Activated T-cell treated with anti-CD3 and anti-CD28 coated beads, Interleukin-2, amount 50 U/mL, for 4 hours (primary cell): ENCODE results near the gene LMX1B. TPM values are rescaled to one million over a fixed set of nuclear protein-coding genes. Genes with fewer than 3 reads are reported as not detected.

Source experiments
- ATAC-seq, 2 donors: fragments of 200-7000 bp; cut with Tn5 transposase; one replicate each; pipeline ENCODE4 v1.10.0; 2021
- DNase-seq: peaks from one replicate; pipeline ENCODE4 v3.0.0-alpha.2; 2020
- H3K27me3 Mint-ChIP-seq: one replicate; pipeline ENCODE4 v1.8.0; 2021; ENCODE audit warnings: low read depth, mixed read lengths
- H3K36me3 Mint-ChIP-seq: one replicate; pipeline ENCODE4 v1.8.0; 2022; ENCODE audit warnings: mixed read lengths; ENCODE audit not compliant: insufficient read depth
- H3K4me1 Mint-ChIP-seq: one replicate; pipeline ENCODE4 v1.8.0; 2021; ENCODE audit warnings: low read depth, mixed read lengths
- H3K4me3 Mint-ChIP-seq: one replicate; pipeline ENCODE4 v1.8.0; 2021; ENCODE audit warnings: mild to moderate bottlenecking, moderate library complexity, mixed read lengths
- H3K9me3 Mint-ChIP-seq: one replicate; pipeline ENCODE4 v1.8.0; 2021; ENCODE audit warnings: mixed read lengths
- total RNA-seq, 3 donors: library from RNA; stranded (reverse); gene quantifications; one replicate each; pipeline ENCODE4 v1.2.1, GENCODE V29; 2021

Gene LMX1B
- total RNA-seq, 3 donors from 2014 or later = not detected

DNA sequence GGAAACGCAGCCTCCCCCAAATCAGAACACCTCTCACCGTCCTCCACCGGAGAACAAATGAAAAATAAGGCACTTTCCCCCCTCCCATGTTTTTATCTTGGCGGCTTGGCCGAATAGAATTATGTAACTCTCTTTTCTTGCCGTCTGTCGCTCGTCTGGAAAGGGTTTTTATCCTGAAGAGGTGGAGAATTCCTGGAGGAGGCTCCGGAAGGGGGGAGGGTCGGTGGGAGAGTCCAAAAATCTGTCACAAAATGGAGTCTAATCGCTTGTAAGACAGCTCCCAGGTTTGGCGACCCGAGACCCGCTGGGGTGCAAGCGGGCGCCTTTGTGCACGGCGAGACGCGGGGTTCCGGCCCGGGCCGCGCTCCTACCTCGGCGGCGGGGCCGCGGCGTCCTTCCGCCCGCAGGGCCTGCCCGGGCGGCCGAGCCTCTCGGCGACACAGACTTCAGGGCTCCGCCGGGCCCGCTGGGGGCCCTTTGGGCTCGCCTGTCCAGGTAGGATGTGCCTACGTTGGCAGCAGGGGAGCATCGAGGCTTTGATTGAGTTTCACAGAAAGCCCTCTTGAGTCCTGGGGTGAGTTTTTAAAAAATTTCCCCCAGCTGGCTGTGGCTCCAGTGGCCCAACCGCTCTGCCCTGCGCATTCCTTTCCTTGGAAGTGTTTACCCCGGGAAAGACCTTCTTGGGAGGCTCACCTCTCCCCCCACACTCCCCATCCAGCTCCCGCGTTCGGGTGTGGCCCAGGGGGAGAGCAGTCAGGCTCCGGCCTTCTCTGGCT is 5.0 kb downstream of the LMX1B start:
- peaks cover 17% of the 10 kb centered on the region for H3K4me1 Mint-ChIP-seq
- DNase-seq (no peak), ATAC-seq (no peak)
- H3K4me3 Mint-ChIP-seq = no peak overlapping the region
- peaks cover 83% of the 10 kb centered on the region for H3K27me3 Mint-ChIP-seq
- no peaks in the 10 kb centered on the region for H3K36me3 Mint-ChIP-seq
- no peaks in the 10 kb centered on the region for H3K9me3 Mint-ChIP-seq

DNA sequence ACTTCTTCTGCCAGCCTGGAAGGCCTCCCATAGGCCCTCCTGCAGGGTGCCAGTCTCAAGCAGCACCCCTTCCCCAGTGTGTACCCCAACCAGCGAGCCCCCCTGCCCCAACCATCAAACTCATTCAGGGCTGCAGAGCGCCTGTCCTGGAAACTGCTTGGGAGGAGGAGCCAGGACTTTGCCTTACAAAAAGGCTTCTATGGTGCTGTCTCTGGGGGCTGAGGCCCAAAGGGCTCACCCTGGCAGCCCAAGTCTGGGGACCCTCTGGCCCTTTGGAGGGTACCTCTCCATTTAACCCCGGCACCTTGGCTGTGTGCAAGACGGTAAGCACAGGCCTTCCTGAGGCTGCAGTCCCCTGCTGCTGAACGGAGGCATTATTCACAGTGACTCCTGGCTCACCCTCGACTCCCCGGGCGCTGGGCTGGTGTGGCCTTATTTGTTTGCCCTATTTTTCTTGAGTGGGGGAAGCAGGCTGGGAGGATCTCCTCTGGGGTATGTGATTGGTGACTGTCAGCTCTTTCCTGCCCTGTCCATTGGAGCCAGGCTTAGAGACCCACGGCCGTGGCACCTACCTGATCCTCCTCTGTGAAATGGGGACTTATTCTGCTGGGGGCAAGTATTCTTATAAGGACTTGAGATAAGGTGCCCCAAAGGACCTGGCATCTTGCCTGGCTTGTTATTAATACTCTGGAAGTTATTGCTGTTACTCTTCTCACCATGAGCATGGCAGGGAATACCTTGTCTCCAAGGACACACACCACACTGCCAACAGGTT is 5.8 kb downstream of the LMX1B start:
- peaks cover 87% of the 10 kb centered on the region for H3K27me3 Mint-ChIP-seq
- H3K4me1 Mint-ChIP-seq = peaks cover 15% of the 10 kb centered on the region
- H3K4me3 Mint-ChIP-seq = no peak overlapping the region
- H3K36me3 Mint-ChIP-seq = no peaks in the 10 kb centered on the region
- DNase-seq (no peak), ATAC-seq (no peak)
- no peaks in the 10 kb centered on the region for H3K9me3 Mint-ChIP-seq

DNA sequence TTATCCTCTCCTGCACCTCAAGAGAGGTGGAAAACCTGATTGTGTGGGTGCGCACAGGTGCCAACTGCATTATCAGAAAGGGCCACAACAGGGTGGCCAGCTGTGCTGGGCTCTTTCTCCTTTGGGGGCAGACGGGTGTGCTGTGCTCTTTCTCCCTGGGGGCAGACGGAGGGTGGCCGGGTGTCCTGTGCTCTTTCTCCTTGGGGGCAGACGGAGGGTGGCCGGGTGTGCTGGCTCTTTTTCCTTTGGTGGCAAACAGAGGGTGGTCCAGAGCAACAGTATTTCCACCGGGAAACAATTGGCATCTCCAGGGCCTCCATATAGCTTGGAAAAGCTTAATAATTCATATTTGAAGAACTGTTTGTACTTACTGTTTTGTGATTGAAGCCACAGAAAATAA is 6.8 kb downstream of the LMX1B start:
- Mint-ChIP-seq H3K4me3 (no peak overlapping the region), H3K4me1 (peaks cover 16% of the 10 kb centered on the region), H3K36me3 (no peaks in the 10 kb centered on the region), H3K9me3 (no peaks in the 10 kb centered on the region), H3K27me3 (peaks cover 91% of the 10 kb centered on the region)
- no peak for ATAC-seq
- DNase-seq = no peak

DNA sequence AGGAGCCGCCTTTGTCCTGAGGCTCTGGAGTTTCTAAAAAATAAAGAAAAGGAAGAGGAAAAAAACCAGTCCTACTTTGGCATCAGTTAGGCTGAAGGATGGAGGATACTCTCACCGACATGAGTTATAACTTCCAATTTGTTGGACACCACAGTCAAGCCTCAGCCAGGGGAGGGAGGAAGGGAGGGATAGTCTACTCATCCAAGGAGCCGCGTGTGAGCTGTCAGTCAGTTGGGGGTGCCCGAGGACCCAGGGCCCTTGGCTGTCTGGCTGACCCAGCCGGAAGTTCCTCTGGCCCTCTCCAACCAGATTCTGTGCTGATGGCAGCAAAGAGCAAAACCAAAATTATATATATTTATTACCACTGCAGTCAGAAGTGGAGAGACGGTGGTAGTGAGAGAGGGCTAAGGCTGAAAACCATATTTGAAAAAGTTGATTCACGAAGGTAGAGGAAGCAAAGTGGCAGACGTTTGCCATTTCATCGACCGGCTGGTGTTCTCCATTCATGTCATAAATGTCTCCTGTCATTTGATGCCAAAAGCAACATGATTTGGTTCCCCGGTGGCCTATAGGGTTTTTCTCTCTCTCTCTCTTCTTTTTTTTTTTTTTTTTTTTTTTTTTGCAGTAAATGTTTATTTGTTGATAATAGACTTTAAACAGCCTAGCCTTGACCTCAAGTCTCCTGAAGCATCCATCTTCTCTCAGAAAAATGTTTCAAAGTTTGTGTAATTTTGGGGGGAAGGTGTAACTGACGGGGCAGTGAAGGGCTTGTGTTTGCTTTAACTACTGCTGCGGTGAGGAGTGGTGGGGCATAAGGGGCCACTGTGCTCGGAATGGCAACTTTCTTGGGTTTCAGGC is 7.6 kb downstream of the LMX1B start:
- DNase-seq (no peak), ATAC-seq (no peak)
- Mint-ChIP-seq H3K36me3 (no peaks in the 10 kb centered on the region), H3K27me3 (peaks cover 89% of the 10 kb centered on the region), H3K4me1 (peaks cover 19% of the 10 kb centered on the region), H3K9me3 (no peaks in the 10 kb centered on the region), H3K4me3 (no peak overlapping the region)

DNA sequence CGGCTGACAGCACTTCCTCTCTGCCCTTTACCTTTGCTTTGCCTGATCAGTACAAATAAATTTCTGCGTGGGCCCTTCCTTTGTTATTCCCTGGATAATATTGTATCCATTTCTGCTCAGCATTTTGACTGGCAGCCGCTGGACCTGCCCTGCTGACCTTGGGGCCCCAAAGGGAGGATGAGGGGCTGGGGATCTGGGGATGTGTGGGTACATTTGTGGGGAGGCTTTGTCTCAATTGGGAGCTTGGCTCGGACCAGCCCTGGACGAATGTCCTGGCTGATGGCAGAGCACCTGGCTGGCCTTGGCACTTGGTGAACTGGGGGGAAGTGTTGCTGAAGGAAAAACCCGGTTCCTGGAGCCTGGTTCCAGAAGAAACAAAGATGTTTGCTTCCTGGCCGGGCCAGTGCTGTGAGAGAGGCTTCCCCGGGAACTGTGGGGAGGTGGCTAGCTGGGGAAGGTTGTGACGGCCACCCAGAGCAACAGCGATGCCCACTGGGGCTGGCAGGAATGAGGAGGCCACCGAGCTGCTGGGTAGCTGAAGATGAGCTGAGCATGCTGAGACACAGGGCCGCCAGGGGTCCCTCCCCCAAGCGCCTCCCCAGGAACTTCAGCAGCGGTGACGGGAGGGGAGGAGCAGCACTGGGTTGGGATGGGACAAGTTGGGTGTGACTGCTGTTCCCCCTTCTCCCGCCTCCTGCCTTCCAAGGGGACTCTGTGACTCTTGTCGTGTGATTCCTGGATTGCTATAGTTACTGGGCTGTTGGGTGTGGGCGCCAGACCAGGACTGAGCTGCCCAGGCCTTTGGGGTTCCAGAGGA is 8.4 kb downstream of the LMX1B start:
- Mint-ChIP-seq H3K27me3 (peaks cover 86% of the 10 kb centered on the region), H3K4me1 (peaks cover 19% of the 10 kb centered on the region), H3K4me3 (no peak overlapping the region), H3K36me3 (no peaks in the 10 kb centered on the region), H3K9me3 (no peaks in the 10 kb centered on the region)
- ATAC-seq (no peak), DNase-seq (no peak)

DNA sequence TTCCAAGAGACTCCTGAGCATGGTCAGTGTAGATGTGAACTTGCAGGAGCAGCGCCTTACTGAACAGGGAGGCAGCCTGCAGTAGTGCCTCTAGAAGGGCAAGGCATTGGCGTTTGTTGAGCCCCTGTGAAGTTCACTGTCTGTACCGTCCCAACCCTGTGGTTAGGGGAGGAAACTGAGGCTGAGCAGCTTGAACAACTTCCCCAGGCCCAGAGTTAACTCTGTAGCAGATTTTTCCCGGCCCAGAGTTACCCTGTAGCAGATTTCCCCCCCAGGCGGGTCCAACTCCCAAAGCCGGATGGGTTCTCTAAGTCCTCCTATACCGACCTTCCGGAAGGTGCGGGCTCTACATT is 9.6 kb downstream of the LMX1B start:
- no peak for DNase-seq
- peaks cover 16% of the 10 kb centered on the region for H3K4me1 Mint-ChIP-seq

DNA sequence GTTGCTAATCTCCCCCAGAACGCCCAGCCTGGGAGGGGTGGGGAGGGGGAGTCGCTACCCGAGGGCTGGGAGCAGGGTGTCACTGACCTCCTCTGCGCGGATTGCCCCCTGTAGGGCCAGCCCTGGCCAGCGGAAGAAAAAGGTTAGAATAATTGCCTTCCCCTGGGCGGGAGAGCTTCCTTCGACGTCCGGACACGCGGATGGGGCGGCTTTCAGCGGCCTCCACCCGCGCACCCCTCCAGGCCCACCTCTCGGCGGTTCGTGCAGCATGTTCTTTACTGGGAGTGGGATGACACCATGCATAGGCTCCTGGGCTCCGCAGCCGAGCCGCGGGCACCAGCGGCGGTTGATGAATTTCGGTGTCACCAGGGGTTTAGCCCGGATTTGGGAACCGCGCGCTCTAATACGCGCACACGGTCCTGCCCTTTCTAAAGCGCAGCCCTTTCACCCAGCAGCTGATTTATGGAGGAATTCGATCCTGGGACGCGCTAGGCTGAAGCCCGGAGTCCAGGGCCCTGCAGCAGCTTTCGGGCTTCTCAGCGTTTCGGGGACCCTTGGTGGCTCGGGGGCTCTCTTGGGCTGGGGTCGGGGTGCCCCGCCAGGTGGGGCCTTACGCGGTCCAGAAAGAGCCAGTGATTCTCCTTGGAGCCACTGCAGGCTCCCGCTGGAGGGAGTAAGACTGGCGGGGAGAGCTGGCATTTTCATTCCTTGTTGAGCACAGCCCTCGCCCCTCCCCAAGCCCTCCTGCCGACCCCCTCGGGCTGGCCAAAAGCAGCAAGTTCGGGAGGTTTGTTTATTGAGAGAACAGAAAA is 10.1 kb downstream of the LMX1B start:
- Mint-ChIP-seq H3K36me3 (no peaks in the 10 kb centered on the region), H3K9me3 (no peaks in the 10 kb centered on the region), H3K4me1 (peaks cover 12% of the 10 kb centered on the region), H3K4me3 (no peak overlapping the region), H3K27me3 (peaks cover 90% of the 10 kb centered on the region)
- ATAC-seq (no peak), DNase-seq (no peak)

More for the DNA sequence above, 9.6 kb downstream of the LMX1B start:
- Mint-ChIP-seq H3K4me3 (no peak overlapping the region), H3K27me3 (peaks cover 89% of the 10 kb centered on the region), H3K9me3 (no peaks in the 10 kb centered on the region), H3K36me3 (no peaks in the 10 kb centered on the region)
- ATAC-seq = no peak

DNA sequence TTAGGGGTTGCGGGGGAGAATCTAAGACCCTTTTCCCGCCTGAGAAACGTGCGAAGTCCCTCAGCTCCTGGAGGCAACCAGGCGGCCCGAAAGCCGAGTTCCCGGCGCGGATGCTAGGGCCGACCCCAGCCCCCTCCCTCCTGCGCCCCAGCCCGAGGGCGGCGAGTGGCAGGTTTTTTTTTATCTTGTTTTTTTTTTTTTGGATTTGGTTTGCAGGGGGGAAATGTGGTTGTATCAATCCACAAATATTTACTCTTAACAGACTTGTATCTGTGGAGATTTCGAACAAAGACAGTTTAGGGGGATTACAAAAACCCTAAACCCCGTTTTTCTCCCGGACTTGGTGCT is 10.7 kb downstream of the LMX1B start:
- ATAC-seq = no peak
- Mint-ChIP-seq H3K27me3 (peaks cover 89% of the 10 kb centered on the region), H3K36me3 (no peaks in the 10 kb centered on the region), H3K4me1 (peaks cover 10% of the 10 kb centered on the region), H3K9me3 (no peaks in the 10 kb centered on the region), H3K4me3 (no peak overlapping the region)
- DNase-seq = no peak

DNA sequence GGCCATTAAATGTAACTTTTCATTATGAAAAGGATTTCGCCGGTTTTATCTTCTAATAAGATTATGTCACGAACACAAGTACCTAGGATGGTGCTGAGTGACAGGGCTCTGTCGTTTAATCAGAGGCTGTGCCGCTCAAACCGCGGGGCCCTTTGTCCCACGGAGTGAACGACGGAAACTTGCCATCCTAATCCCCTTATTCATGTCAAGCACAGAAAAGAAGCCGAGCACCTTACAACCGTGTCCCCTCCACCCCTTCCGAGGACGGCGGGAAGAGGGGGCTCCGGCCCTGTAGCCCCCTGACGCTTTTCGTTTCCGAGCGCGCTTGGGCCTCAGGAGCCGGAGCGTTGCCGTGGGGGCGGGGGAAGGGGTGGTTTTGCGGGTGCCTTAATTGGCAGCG is 11.2 kb downstream of the LMX1B start:
- Mint-ChIP-seq H3K4me3 (peak overlapping the region; percentile 57), H3K36me3 (no peaks in the 10 kb centered on the region), H3K27me3 (peaks cover 90% of the 10 kb centered on the region), H3K4me1 (peaks cover 10% of the 10 kb centered on the region), H3K9me3 (no peaks in the 10 kb centered on the region)
- no peak for ATAC-seq
- no peak for DNase-seq

DNA sequence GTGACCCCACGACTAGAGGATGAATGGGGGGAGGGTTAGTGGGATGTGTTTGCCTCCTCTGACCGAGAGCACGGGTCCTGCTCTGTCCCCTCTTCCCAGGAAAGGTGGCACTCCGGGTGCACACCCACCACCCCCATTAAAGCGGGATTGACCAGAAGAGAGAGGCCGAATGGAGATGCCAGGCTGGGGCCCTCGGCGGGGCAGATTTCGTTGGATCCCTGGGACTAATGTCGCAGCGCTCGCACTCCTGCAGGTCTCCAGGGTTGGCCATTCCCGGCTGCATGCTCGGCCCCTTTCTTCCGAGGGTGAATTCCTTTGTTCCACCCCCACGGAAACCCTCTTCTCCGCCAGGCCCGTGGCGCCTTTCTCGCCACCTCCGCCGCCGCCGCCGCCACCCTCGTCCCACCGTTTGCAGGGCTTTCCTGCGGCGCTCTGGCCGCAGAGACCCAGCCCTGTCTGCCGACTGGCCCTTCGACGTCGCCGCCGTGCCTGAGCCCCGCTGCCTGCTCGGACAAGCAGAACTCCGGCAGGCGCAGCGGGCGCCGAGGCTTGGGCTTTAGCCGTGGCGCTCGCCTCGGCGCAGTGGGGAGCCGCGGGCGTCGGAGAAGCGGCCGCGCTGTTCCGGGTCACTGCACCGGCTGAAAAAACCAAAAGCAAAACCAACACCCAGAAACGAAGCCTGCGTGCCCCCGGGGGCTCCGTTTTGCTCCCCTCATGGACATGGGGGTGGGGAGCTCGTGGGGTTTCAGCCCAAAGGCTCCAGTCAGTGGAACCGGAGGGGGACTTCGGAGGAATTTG is 11.8 kb downstream of the LMX1B start:
- Mint-ChIP-seq H3K4me1 (peaks cover 10% of the 10 kb centered on the region), H3K27me3 (peaks cover 90% of the 10 kb centered on the region), H3K4me3 (peak overlapping the region; percentile 75), H3K9me3 (no peaks in the 10 kb centered on the region), H3K36me3 (no peaks in the 10 kb centered on the region)
- DNase-seq (no peak), ATAC-seq (peak; percentile 12 to 34)

DNA sequence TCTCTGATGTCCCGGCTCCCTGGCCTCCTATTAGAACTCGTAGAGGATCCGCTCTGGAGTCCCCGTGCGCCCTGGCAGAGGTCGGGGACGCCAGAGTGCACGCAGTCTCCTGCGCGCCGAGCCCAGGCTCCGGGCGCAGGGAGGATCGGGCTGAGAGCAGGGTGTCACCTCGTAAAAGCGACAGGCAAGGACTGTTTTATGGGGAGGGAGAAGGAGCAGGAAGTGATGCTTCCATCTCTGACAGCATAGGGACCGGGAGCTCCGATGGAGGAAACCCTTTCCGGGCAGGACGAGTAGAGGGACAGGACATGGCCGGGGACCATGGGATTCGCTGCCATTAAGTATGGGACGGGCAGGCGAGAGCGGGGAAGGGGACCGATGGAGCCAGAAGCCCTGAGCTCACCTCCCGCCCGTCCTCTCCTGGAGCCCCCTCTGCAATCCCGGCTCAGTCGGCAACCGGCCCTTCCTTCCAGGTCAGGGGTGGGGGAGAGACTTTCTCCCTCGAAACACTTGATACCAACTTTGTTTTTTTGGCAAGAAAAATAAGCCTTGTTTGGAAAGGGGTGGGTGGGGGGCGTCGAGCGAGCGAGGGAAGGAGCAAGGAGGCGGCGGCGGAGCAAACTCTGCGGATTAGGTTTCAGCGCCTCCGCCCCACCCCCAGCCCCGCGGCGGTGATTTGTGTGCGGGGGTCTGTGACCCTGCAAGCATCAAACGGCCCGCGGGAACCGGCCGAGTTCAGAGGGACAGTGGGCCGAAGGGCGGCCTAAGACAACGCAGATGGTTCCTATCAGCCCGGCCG is 12.6 kb downstream of the LMX1B start:
- H3K4me1 Mint-ChIP-seq = peaks cover 10% of the 10 kb centered on the region
- peaks cover 85% of the 10 kb centered on the region for H3K27me3 Mint-ChIP-seq
- ATAC-seq (peak; percentile 25 to 46), DNase-seq (no peak)
- H3K9me3 Mint-ChIP-seq = no peaks in the 10 kb centered on the region
- H3K4me3 Mint-ChIP-seq = peak overlapping the region; percentile 75
- H3K36me3 Mint-ChIP-seq = no peaks in the 10 kb centered on the region

DNA sequence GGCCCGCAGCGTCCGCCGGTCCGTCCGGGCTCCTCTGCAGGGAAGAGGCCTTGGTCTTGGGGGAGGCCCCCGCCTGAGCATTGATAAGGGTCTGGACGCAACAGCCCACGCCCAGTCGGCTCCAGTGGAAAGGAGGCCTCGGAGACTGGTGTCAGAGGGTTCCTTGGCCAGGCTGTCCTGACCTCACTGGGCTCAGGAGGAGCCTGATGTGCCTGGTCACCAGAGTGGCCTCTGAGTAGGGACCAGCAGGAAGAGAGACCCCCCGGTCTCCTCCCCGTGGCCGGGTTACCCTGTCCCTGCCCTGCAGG is 13.2 kb downstream of the LMX1B start:
- H3K4me1 Mint-ChIP-seq = peaks cover 10% of the 10 kb centered on the region
- H3K4me3 Mint-ChIP-seq = no peak overlapping the region
- H3K36me3 Mint-ChIP-seq = no peaks in the 10 kb centered on the region
- ATAC-seq (no peak), DNase-seq (no peak)
- peaks cover 85% of the 10 kb centered on the region for H3K27me3 Mint-ChIP-seq
- H3K9me3 Mint-ChIP-seq = no peaks in the 10 kb centered on the region
